ENCODE measurements around the gene C7orf57.
"Not testable (repeated sequence)": the region's sequence is repeated elsewhere in the genome, so short reads cannot be mapped to it uniquely, and the experiment has no call there.

C7orf57 gene

GRCh38 chr7:48038815-48039506 is 3.6 kb downstream of the C7orf57 start:
- DNase-seq = no peak

- no peak for DNase-seq
Measured at GRCh38 chr7:48040944-48041652, 5.8 kb downstream of the C7orf57 start.

- no peak for DNase-seq
Measured at GRCh38 chr7:48041653-48041970, 6.3 kb downstream of the C7orf57 start.

GRCh38 chr7:48042216-48042615 is 6.9 kb downstream of the C7orf57 start:
- no peak for DNase-seq

- DNase-seq = no peak
Measured at GRCh38 chr7:48042636-48043035, 7.3 kb downstream of the C7orf57 start.

- DNase-seq = no peak
Measured at GRCh38 chr7:48045195-48045765, 9.9 kb downstream of the C7orf57 start.

GRCh38 chr7:48046458-48046857 is 11.1 kb downstream of the C7orf57 start:
- DNase-seq = no peak

GRCh38 chr7:48048113-48048512 is 12.8 kb downstream of the C7orf57 start:
- DNase-seq = no peak

GRCh38 chr7:48049850-48050249 is 14.5 kb downstream of the C7orf57 start:
- DNase-seq = no peak

- DNase-seq = no peak
Measured at GRCh38 chr7:48052748-48053147, 17.4 kb downstream of the C7orf57 start.

- DNase-seq = no peak
Measured at GRCh38 chr7:48053736-48054135, 18.4 kb downstream of the C7orf57 start.

- DNase-seq = no peak
Measured at GRCh38 chr7:48058990-48059389, 23.6 kb downstream of the C7orf57 start.

GRCh38 chr7:48059706-48060105 is 24.4 kb downstream of the C7orf57 start:
- DNase-seq = no peak

GRCh38 chr7:48063985-48064384 is 28.6 kb downstream of the C7orf57 start:
- no peak for DNase-seq

GRCh38 chr7:48067475-48067874 is 32.1 kb downstream of the C7orf57 start:
- no peak for DNase-seq

GRCh38 chr7:48074204-48074654 is 38.9 kb downstream of the C7orf57 start:
- no peak for DNase-seq

- no peak for DNase-seq
Measured at GRCh38 chr7:48077423-48077822, 42.1 kb downstream of the C7orf57 start.

- DNase-seq = no peak
Measured at GRCh38 chr7:48078470-48078869, 43.1 kb downstream of the C7orf57 start.

GRCh38 chr7:48082378-48082777 is 47.0 kb downstream of the C7orf57 start:
- not testable (repeated sequence) for DNase-seq

- DNase-seq = no peak
Measured at GRCh38 chr7:48083114-48083830, 47.9 kb downstream of the C7orf57 start.

GRCh38 chr7:48084727-48085432 is 49.5 kb downstream of the C7orf57 start:
- DNase-seq = peak in 1 of 2 donors; percentile 96

- DNase-seq = no peak
Measured at GRCh38 chr7:48085433-48085791, 50.1 kb downstream of the C7orf57 start.

GRCh38 chr7:48085942-48086341 is 50.6 kb downstream of the C7orf57 start:
- DNase-seq = no peak
